HG03103 (cell line): ENCODE data around the gene PCDHA9.
"Not testable (repeated sequence)": the region's sequence is repeated elsewhere in the genome, so short reads cannot be mapped to it uniquely, and the experiment has no call there.

Source experiments
- ATAC-seq: cut with Tn5 transposase; IDR thresholded peaks from one replicate; pipeline ENCODE4 v1.9.1; 2021; ENCODE audit warnings: low read depth; ENCODE audit not compliant: unreplicated experiment

The PCDHA9 gene

GRCh38 chr5:140876541-140877261 lies 28.5 kb downstream of the PCDHA9 start:
- not testable (repeated sequence) for ATAC-seq

- ATAC-seq: no peak
These were observed 29.0 kb downstream of the PCDHA9 start for GRCh38 chr5:140877262-140877581.

- no peak for ATAC-seq
These were observed 33.9 kb downstream of the PCDHA9 start, which contains the start of gene PCDHA13 for GRCh38 chr5:140881889-140882590. PCDHA13 (plus strand) TSS chr5:140882124; CDS start chr5:140882269, 145 bp downstream.

GRCh38 chr5:140882591-140882899 lies 34.4 kb downstream of the PCDHA9 start:
- no peak for ATAC-seq

- ATAC-seq: no peak
These were observed 35.2 kb downstream of the PCDHA9 start for GRCh38 chr5:140883373-140883772.

- ATAC-seq: no peak
These were observed 35.9 kb downstream of the PCDHA9 start for GRCh38 chr5:140883927-140884697.
